ENCODE results near the gene CARD11. TPM values are rescaled to one million over a fixed set of nuclear protein-coding genes. Genes with fewer than 3 reads are reported as not detected.

CARD11 gene
- total RNA-seq, 1 donor, result not detected

DNA sequence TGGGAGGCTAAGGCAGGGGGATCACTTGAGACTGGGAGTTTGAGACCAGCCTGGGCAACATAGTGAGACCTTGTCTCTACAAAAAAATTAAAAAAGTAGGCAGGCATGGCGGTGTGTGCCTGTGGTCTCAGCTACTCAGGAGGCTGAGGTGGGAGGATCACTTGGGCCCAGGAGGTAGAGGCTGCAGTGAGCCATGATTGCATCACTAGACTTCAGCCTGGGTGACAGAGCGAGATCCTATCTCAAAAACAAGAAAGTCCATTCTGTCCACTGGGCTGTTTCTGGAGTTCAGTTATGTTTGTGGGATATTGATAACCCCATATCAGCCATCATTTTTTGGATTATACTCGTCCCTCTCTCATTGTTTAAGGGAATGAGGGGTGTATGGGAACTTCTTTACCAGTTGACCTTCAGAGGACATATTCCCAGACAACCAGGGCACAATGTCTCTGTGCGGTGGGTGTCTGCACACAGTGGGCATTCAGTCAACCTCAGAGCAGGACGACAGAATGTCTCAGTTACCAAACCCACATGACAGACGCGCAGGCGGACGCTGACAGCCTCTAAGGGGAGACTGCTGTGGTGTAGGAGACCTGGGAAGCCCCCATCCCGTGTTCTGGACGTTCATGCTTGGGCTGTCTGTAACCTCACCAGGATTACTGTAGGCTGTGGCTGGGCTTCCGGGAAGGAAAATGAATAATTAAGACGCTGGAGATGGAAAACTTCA lies 69.4 kb downstream of the CARD11 start:
- no peak overlapping the region for H3K4me3 ChIP-seq (ENCODE audit: low read depth, low read length)
- TF ChIP-seq, protein P1, sequence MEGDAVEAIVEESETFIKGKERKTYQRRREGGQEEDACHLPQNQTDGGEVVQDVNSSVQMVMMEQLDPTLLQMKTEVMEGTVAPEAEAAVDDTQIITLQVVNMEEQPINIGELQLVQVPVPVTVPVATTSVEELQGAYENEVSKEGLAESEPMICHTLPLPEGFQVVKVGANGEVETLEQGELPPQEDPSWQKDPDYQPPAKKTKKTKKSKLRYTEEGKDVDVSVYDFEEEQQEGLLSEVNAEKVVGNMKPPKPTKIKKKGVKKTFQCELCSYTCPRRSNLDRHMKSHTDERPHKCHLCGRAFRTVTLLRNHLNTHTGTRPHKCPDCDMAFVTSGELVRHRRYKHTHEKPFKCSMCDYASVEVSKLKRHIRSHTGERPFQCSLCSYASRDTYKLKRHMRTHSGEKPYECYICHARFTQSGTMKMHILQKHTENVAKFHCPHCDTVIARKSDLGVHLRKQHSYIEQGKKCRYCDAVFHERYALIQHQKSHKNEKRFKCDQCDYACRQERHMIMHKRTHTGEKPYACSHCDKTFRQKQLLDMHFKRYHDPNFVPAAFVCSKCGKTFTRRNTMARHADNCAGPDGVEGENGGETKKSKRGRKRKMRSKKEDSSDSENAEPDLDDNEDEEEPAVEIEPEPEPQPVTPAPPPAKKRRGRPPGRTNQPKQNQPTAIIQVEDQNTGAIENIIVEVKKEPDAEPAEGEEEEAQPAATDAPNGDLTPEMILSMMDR (IDR thresholded peaks at IDR 0.05; ENCODE audit: insufficient read depth, low read depth, low read length), result no peak
- DNase-seq (ENCODE audit: low read depth), result no peak

- no peak for DNase-seq (ENCODE audit: low read depth)
- TF ChIP-seq, protein P1 (IDR thresholded peaks at IDR 0.05; ENCODE audit: insufficient read depth, low read depth, low read length), result no peak
- H3K4me3 ChIP-seq (ENCODE audit: low read depth, low read length), result no peak overlapping the region
Observed at GRCh38 chr7:2972835-2973161, 70.9 kb downstream of the CARD11 start.

DNA sequence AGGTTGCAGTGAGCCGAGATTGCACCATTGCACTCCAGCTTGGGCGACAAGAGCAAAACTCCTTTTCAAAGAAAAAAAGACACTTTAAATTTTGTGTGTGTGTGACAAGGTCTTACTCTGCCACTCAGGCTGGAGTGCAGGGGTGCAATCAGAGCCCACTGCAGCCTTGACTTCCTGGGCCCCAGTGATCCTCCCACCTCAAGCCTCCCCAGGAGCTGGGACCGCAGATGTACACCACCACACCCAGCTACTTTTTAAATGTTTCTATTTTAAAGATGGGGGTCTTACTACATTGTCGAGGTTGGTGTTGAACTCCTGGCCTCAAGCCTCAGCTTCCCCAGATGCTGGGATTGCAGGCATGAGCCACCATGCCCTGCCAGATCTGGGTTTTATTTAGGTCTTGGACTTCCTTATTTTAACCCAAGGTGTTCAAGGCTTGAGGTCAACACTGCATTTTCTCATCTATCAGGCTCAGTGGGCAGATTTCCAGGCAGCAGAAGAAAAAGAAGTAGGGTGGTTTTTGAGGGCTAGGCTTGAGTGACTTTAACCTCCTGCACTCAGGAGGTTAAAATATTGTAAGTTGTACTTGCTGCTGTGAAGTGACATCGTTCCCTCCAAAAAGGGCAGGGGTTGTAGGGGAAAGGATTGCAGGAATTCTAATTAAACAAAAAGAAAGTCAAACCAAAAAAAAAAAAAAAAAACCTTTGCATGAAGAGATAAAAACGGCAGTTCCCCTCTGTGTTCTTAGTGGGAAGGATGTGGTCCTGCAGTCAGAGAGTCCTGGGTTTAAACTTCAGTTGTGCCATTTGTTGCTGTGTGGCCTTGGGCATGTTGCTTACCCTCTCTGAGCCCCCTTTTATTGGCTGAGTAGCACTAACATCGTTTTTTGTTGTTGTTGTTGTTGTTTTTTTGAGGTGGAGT lies 71.5 kb downstream of the CARD11 start:
- no peak overlapping the region for H3K4me3 ChIP-seq (ENCODE audit: low read depth, low read length)
- TF ChIP-seq, protein P1 (IDR thresholded peaks at IDR 0.05; ENCODE audit: insufficient read depth, low read depth, low read length), result no peak
- no peak for DNase-seq (ENCODE audit: low read depth)

DNA sequence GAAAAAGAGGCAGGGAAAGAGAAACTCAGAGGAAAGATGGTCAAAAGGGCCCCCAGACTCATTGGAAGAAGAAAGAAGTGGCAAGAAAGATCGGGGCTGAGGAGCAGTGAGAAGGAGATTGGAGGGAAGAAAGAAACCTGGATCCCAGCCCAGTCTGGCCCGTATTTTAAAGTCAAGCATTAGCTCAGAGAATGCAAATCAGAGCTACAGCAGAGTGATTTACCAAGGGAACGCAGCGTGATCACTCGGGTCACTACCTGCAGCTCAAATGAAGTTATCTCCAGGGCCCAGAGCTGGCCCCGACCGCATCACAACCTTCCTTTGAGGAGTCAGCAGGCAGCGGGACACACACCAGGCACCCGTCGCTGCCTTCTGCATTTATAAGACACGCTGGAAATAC lies 72.8 kb downstream of the CARD11 start:
- TF ChIP-seq, protein P1 (IDR thresholded peaks at IDR 0.05; ENCODE audit: insufficient read depth, low read depth, low read length), result no peak
- no peak for DNase-seq (ENCODE audit: low read depth)
- no peak overlapping the region for H3K4me3 ChIP-seq (ENCODE audit: low read depth, low read length)

DNA sequence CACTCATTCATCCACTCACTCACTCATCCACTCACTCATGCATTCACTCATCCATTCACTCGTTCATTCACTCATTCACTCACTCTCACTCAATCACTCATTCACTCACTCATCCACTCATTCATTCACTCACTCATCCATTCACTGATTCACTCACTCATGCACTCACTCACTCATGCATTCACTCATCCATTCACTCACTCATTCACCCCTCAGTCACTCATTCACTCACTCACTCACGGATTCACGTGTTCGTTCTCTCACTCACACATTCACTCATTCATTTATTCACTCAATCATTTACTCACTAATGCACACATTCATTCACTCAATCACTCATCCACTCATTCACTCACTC lies 73.4 kb downstream of the CARD11 start:
- TF ChIP-seq, protein P1 (IDR thresholded peaks at IDR 0.05; ENCODE audit: insufficient read depth, low read depth, low read length), result no peak
- DNase-seq (ENCODE audit: low read depth), result no peak
- H3K4me3 ChIP-seq (ENCODE audit: low read depth, low read length), result no peak overlapping the region

- no peak overlapping the region for H3K4me3 ChIP-seq (ENCODE audit: low read depth, low read length)
- TF ChIP-seq, protein P1 (IDR thresholded peaks at IDR 0.05; ENCODE audit: insufficient read depth, low read depth, low read length), result no peak
- DNase-seq (ENCODE audit: low read depth), result no peak
Observed at GRCh38 chr7:2969398-2970306, 74.0 kb downstream of the CARD11 start.
